Testis (tissue), 3 donors: ENCODE data around the gene PEX11B. TPM values are rescaled to one million over a fixed set of nuclear protein-coding genes. Genes with fewer than 3 reads are reported as not detected.

Experiments used
- DNase-seq: peaks from one replicate; pipeline ENCODE4 v3.0.0-alpha.2; 2019
- H3K27ac ChIP-seq, 2 donors: fragments of 200-600 bp; sonication (generic); one replicate each; pipeline ENCODE4 v1.5.1; 2019
- H3K27me3 ChIP-seq: fragments of 200-600 bp; sonication (generic); one replicate; pipeline ENCODE4 v1.5.1; 2019
- H3K36me3 ChIP-seq: fragments of 200-600 bp; sonication (generic); one replicate; pipeline ENCODE4 v1.5.1; 2017; ENCODE audit warnings: low read depth; ENCODE audit errors: missing control alignments
- H3K4me1 ChIP-seq: fragments of 200-600 bp; sonication (generic); one replicate; pipeline ENCODE4 v1.5.1; 2019
- H3K4me3 ChIP-seq, 2 donors: fragments of 200-600 bp; sonication (generic); one replicate each; pipeline ENCODE4 v1.5.1; 2017 to 2019
- H3K9me3 ChIP-seq: fragments of 200-600 bp; sonication (generic); one replicate; pipeline ENCODE4 v1.5.1; 2017
- POLR2A ChIP-seq: fragments of 450-650 bp; IDR thresholded peaks from one replicate; pipeline ENCODE4 v1.6.1; 2017; ENCODE audit warnings: antibody characterized with exemption, mild to moderate bottlenecking, moderate library complexity
- WGBS, 2 donors: methylation state at CpG; one replicate each; pipeline ENCODE4 v1.1.5; 2018; 5-methylcytosine and 5-hydroxymethylcytosine counted together
- intact Hi-C: fragments of 100-400 bp; cut with DNase I; formaldehyde crosslinking; loops from one replicate; pipeline ENCODE4 v1.15.1; 2023; ENCODE audit warnings: low total_unique reads
- polyA plus RNA-seq: library from polyadenylated mRNA; stranded (reverse); fragments of 350-450 nt; fragmentation: Illumina TruSeq; extraction: RNeasy Lipid Tissue Mini Kit (QIAGEN cat#74804); gene quantifications from one replicate; pipeline ENCODE4 v1.2.3, GENCODE V29; 2014; ENCODE audit warnings: low read depth, low replicate concordance; ENCODE audit not compliant: insufficient read depth
- total RNA-seq, 2 donors: library from RNA; depleted of rRNA; stranded (reverse); fragments of >200 nt; gene quantifications; one replicate each; pipeline ENCODE4 v1.2.3, GENCODE V29; 2016
- TF ChIP-seq, protein P1 (sequence below), 3 experiments: fragments of 450-650 bp in 2 of 3; fragments of 200-600 bp in 1 of 3; sonication (generic) in 1 of 3; IDR thresholded peaks; one replicate each; pipeline ENCODE4 v1.5.1; 2016 to 2019; ENCODE audit warnings: antibody characterized with exemption in 3 of 3, mild to moderate bottlenecking in 2 of 3, moderate library complexity in 1 of 3

The PEX11B gene
- total and polyA plus RNA-seq, 3 donors from 2014 or later: 42.1 to 54.8 (median 42.7) TPM

GRCh38 chr1:145893306-145894055 lies 25.0 kb downstream of the PEX11B start:
- H3K4me1 ChIP-seq: peaks cover 24% of the 10 kb centered on the region
- H3K27me3 ChIP-seq: no peaks in the 10 kb centered on the region
- intact Hi-C loops: no loop called here
- DNase-seq: no peak
- H3K9me3 ChIP-seq: no peaks in the 10 kb centered on the region
- no peaks in the 10 kb centered on the region for H3K36me3 ChIP-seq
- TF ChIP-seq, protein P1, sequence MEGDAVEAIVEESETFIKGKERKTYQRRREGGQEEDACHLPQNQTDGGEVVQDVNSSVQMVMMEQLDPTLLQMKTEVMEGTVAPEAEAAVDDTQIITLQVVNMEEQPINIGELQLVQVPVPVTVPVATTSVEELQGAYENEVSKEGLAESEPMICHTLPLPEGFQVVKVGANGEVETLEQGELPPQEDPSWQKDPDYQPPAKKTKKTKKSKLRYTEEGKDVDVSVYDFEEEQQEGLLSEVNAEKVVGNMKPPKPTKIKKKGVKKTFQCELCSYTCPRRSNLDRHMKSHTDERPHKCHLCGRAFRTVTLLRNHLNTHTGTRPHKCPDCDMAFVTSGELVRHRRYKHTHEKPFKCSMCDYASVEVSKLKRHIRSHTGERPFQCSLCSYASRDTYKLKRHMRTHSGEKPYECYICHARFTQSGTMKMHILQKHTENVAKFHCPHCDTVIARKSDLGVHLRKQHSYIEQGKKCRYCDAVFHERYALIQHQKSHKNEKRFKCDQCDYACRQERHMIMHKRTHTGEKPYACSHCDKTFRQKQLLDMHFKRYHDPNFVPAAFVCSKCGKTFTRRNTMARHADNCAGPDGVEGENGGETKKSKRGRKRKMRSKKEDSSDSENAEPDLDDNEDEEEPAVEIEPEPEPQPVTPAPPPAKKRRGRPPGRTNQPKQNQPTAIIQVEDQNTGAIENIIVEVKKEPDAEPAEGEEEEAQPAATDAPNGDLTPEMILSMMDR (IDR thresholded peaks at IDR 0.05): no peak
- no peak for TF ChIP-seq POLR2A
- H3K4me3 ChIP-seq: no peak overlapping the region
- 89% methylated on average over 7 of the region's 7 CpGs for WGBS, 2 donors
- H3K27ac ChIP-seq: peak overlapping the region in 1 of 2 donors; percentile 80

DNA sequence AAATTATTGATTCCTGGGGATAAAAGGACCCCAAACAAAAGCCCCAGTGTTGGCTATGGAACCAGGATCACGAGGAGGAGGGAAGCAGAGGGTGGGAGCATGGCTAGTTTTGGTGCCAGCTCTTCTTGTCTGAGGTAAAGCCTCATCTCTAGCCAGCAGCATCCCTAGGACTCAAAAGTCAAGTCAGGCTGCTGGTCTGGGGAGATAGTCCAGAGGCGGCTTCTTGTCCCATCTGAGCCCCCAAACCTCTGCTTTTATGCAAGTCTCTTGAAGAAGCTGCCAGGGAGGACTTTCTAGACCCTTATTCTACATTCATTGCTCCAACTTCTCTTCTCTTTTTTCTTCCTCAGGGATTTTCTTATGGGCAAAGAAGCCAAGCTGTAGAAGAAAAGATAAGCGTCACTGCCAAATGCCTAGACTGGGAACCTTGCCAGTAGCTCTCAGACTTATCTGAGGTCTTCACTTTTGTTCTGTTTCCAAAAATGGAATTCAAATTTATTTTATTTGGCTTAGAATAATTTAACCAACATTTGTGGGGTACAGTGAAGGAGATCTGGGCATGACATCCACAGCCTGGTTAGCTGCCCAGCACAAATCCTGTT lies 25.9 kb downstream of the PEX11B start:
- WGBS, 2 donors: 43 to 55% methylated on average over 3 of the region's 3 CpGs
- H3K36me3 ChIP-seq: no peaks in the 10 kb centered on the region
- H3K27ac ChIP-seq: peak overlapping the region; percentile 80 to 88
- H3K4me3 ChIP-seq: no peak overlapping the region
- intact Hi-C loops: no loop called here
- peaks cover 24% of the 10 kb centered on the region for H3K4me1 ChIP-seq
- H3K27me3 ChIP-seq: no peaks in the 10 kb centered on the region
- peak; percentile 74 for DNase-seq
- H3K9me3 ChIP-seq: no peaks in the 10 kb centered on the region
- TF ChIP-seq, protein P1 (IDR thresholded peaks at IDR 0.05): no peak
- no peak for TF ChIP-seq POLR2A

DNA sequence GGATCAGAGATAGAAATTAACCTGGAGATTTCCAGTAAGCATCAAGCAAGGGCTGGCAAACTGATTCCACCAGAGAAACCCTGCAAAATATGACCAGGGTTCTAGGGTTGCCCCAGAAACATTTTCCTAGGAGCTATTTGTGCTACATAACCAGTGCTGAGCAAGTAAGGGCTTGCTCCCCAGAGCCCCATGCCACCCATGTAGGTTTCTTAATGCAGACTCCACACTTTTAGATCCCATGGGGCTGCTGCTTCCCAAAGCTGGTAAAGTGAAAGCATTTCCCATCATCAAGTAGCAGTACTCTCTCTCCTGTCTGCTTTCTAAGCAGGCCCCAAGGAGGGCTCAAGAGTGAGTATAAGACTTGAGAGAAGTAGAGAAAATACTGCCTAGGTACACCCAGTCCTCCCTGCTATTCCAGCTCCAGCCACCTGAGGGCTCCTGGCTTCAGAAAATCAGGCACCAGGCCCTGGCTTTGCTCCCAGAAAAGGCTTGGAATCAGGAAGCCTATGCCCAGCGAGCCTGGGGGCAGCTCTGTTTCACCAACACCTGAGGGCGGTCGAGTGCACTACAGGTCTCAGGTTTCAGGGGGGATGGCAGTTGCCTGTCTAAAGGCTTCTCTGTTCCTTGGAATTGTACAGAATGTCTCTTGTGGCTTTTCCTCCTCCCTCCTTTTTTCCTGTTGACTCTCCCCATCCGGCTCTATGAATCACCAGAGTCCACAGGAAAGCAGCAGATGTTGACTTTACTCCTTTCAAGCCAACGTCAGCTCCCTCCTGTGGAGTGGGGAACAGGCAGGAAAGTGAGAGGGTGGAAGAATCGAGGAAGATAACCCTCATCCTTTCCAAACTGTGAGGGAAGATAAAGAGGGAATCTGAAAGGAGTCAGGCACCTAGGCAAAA lies 26.7 kb downstream of the PEX11B start:
- WGBS, 2 donors: 11 to 13% methylated on average over 6 of the region's 6 CpGs
- intact Hi-C loops: no loop called here
- H3K27ac ChIP-seq: peak overlapping the region; percentile 80 to 88
- peak; percentile 97 for DNase-seq
- H3K4me1 ChIP-seq: peaks cover 24% of the 10 kb centered on the region
- H3K9me3 ChIP-seq: no peaks in the 10 kb centered on the region
- no peak for TF ChIP-seq POLR2A
- TF ChIP-seq, protein P1 (IDR thresholded peaks at IDR 0.05): peak; percentile 87 to 92 (median 89)
- no peaks in the 10 kb centered on the region for H3K36me3 ChIP-seq
- no peak overlapping the region for H3K4me3 ChIP-seq
- H3K27me3 ChIP-seq: no peaks in the 10 kb centered on the region

GRCh38 chr1:145891143-145891542 lies 27.4 kb downstream of the PEX11B start:
- H3K27ac ChIP-seq: peak overlapping the region; percentile 80 to 88
- DNase-seq: no peak
- peaks cover 24% of the 10 kb centered on the region for H3K4me1 ChIP-seq
- no peaks in the 10 kb centered on the region for H3K9me3 ChIP-seq
- WGBS, 2 donors: 48 to 50% methylated on average over 1 of the region's 1 CpG
- no peaks in the 10 kb centered on the region for H3K27me3 ChIP-seq
- intact Hi-C loops: no loop called here
- no peak overlapping the region for H3K4me3 ChIP-seq
- TF ChIP-seq, protein P1 (IDR thresholded peaks at IDR 0.05): no peak
- no peak for TF ChIP-seq POLR2A
- H3K36me3 ChIP-seq: no peaks in the 10 kb centered on the region
